Hepatocyte (in vitro differentiated cells): ENCODE measurements around the gene FBXW5.

Experiments
- CTCF ChIP-seq: fragments of 200-600 bp; sonication (generic); IDR thresholded peaks from 2 replicates; pipeline ENCODE4 v1.5.1; 2016; ENCODE audit warnings: antibody characterized with exemption, mild to moderate bottlenecking; ENCODE audit not compliant: poor library complexity
- EZH2 ChIP-seq: fragments of 200-600 bp; sonication (generic); IDR thresholded peaks from 2 replicates; pipeline ENCODE4 v1.6.1; 2016; ENCODE audit warnings: antibody characterized with exemption, mild to moderate bottlenecking, borderline replicate concordance
- EZH2phosphoT487 ChIP-seq: fragments of 200-600 bp; sonication (generic); IDR thresholded peaks from one replicate; pipeline ENCODE4 v1.6.1; 2018; ENCODE audit warnings: antibody characterized with exemption, mild to moderate bottlenecking, low read depth, moderate library complexity; ENCODE audit not compliant: unreplicated experiment, severe bottlenecking

- TF ChIP-seq CTCF (no peak), EZH2phosphoT487 (no peak), EZH2 (no peak)
Measured at GRCh38 chr9:136958898-136959850, 14.6 kb upstream of the FBXW5 start.
